Measurements from ENCODE around the gene CCBE1. TPM values are rescaled to one million over a fixed set of nuclear protein-coding genes. Genes with fewer than 3 reads are reported as not detected.

CCBE1 gene
- total RNA-seq, 1 donor from 2014 or later, result 4.1 TPM

GRCh38 chr18:59623456-59624368 lies 73.5 kb downstream of the CCBE1 start:
- peak overlapping the region; percentile 42 for H3K4me2 ChIP-seq (ENCODE audit: low read length)
- peaks cover 4% of the 10 kb centered on the region for H3K4me1 Mint-ChIP-seq (ENCODE audit: low read depth, unreplicated experiment)
- peaks cover 4% of the 10 kb centered on the region for H3K27me3 Mint-ChIP-seq (ENCODE audit: low read depth, unreplicated experiment)
- H3K27ac ChIP-seq (ENCODE audit: low read depth, low read length), result no peak overlapping the region
- no peak for TF ChIP-seq EZH2 (IDR thresholded peaks at IDR 0.05; ENCODE audit: insufficient read depth, low read length)
- TF ChIP-seq CTCF (IDR thresholded peaks at IDR 0.05; ENCODE audit: insufficient read depth, low read depth, low read length), result no peak
- peaks cover 2% of the 10 kb centered on the region for H3K27me3 ChIP-seq (ENCODE audit: insufficient read depth, low read length)
- no peaks in the 10 kb centered on the region for H3K9me3 ChIP-seq (ENCODE audit: insufficient read depth, low read depth, low read length)
- no peaks in the 10 kb centered on the region for H3K36me3 ChIP-seq (ENCODE audit: insufficient read depth, low read length)
- H3K4me3 ChIP-seq (ENCODE audit: insufficient read depth, low read depth, low read length), result no peak overlapping the region
- no peak overlapping the region for H3K27ac Mint-ChIP-seq (ENCODE audit: unreplicated experiment)
- peaks cover 30% of the 10 kb centered on the region for H4K20me1 ChIP-seq (ENCODE audit: insufficient read depth, low read length)
- no peaks in the 10 kb centered on the region for H3K79me2 ChIP-seq (ENCODE audit: insufficient read depth, low read length)
- DNase-seq (ENCODE audit: low read depth) (peak; percentile 83), FAIRE-seq (peak; percentile 23)
- peaks cover 13% of the 10 kb centered on the region for H3K4me1 ChIP-seq (ENCODE audit: insufficient read depth, low read length)
- H2AFZ ChIP-seq (ENCODE audit: low read depth, low read length), result no peak overlapping the region
- H3K9ac ChIP-seq (ENCODE audit: low read length), result no peak overlapping the region
- peaks cover under 1% of the 10 kb centered on the region for H3K9me3 Mint-ChIP-seq (ENCODE audit: unreplicated experiment)
- no peak overlapping the region for H3K4me3 Mint-ChIP-seq (ENCODE audit: unreplicated experiment)
- H3K36me3 Mint-ChIP-seq (ENCODE audit: low read depth, unreplicated experiment), result no peaks in the 10 kb centered on the region

- H3K27ac Mint-ChIP-seq (ENCODE audit: unreplicated experiment), result no peak overlapping the region
- peaks cover 5% of the 10 kb centered on the region for H3K27me3 Mint-ChIP-seq (ENCODE audit: low read depth, unreplicated experiment)
- Histone ChIP-seq H3K4me2 (ENCODE audit: low read length) (no peak overlapping the region), H2AFZ (ENCODE audit: low read depth, low read length) (no peak overlapping the region), H3K27me3 (ENCODE audit: insufficient read depth, low read length) (peaks cover 2% of the 10 kb centered on the region), H3K9ac (ENCODE audit: low read length) (no peak overlapping the region), H3K36me3 (ENCODE audit: insufficient read depth, low read length) (no peaks in the 10 kb centered on the region), H3K79me2 (ENCODE audit: insufficient read depth, low read length) (no peaks in the 10 kb centered on the region), H3K9me3 (ENCODE audit: insufficient read depth, low read depth, low read length) (no peaks in the 10 kb centered on the region), H3K27ac (ENCODE audit: low read depth, low read length) (no peak overlapping the region), H3K4me3 (ENCODE audit: insufficient read depth, low read depth, low read length) (no peak overlapping the region), H3K4me1 (ENCODE audit: insufficient read depth, low read length) (peaks cover 13% of the 10 kb centered on the region), H4K20me1 (ENCODE audit: insufficient read depth, low read length) (peaks cover 23% of the 10 kb centered on the region)
- FAIRE-seq (no peak), DNase-seq (ENCODE audit: low read depth) (no peak)
- no peaks in the 10 kb centered on the region for H3K9me3 Mint-ChIP-seq (ENCODE audit: unreplicated experiment)
- no peaks in the 10 kb centered on the region for H3K36me3 Mint-ChIP-seq (ENCODE audit: low read depth, unreplicated experiment)
- H3K4me3 Mint-ChIP-seq (ENCODE audit: unreplicated experiment), result no peak overlapping the region
- no peak for TF ChIP-seq EZH2 (IDR thresholded peaks at IDR 0.05; ENCODE audit: insufficient read depth, low read length)
- TF ChIP-seq CTCF (IDR thresholded peaks at IDR 0.05; ENCODE audit: insufficient read depth, low read depth, low read length), result no peak
- H3K4me1 Mint-ChIP-seq (ENCODE audit: low read depth, unreplicated experiment), result peaks cover 4% of the 10 kb centered on the region
These were observed 76.2 kb downstream of the CCBE1 start for GRCh38 chr18:59621027-59621426.

GRCh38 chr18:59620381-59620780 lies 76.8 kb downstream of the CCBE1 start:
- TF ChIP-seq EZH2 (IDR thresholded peaks at IDR 0.05; ENCODE audit: insufficient read depth, low read length), result no peak
- no peak for TF ChIP-seq CTCF (IDR thresholded peaks at IDR 0.05; ENCODE audit: insufficient read depth, low read depth, low read length)
- Mint-ChIP-seq H3K27me3 (ENCODE audit: low read depth, unreplicated experiment) (peaks cover 6% of the 10 kb centered on the region), H3K27ac (ENCODE audit: unreplicated experiment) (no peak overlapping the region), H3K4me3 (ENCODE audit: unreplicated experiment) (no peak overlapping the region), H3K9me3 (ENCODE audit: unreplicated experiment) (no peaks in the 10 kb centered on the region), H3K36me3 (ENCODE audit: low read depth, unreplicated experiment) (no peaks in the 10 kb centered on the region), H3K4me1 (ENCODE audit: low read depth, unreplicated experiment) (peaks cover 4% of the 10 kb centered on the region)
- Histone ChIP-seq H2AFZ (ENCODE audit: low read depth, low read length) (no peak overlapping the region), H3K4me2 (ENCODE audit: low read length) (no peak overlapping the region), H3K27ac (ENCODE audit: low read depth, low read length) (no peak overlapping the region), H3K9ac (ENCODE audit: low read length) (no peak overlapping the region), H3K4me1 (ENCODE audit: insufficient read depth, low read length) (peaks cover 13% of the 10 kb centered on the region), H3K36me3 (ENCODE audit: insufficient read depth, low read length) (no peaks in the 10 kb centered on the region), H3K27me3 (ENCODE audit: insufficient read depth, low read length) (peaks cover 2% of the 10 kb centered on the region), H3K9me3 (ENCODE audit: insufficient read depth, low read depth, low read length) (no peaks in the 10 kb centered on the region), H3K79me2 (ENCODE audit: insufficient read depth, low read length) (no peaks in the 10 kb centered on the region), H4K20me1 (ENCODE audit: insufficient read depth, low read length) (peaks cover 23% of the 10 kb centered on the region), H3K4me3 (ENCODE audit: insufficient read depth, low read depth, low read length) (no peak overlapping the region)
- no peak for DNase-seq (ENCODE audit: low read depth)
- FAIRE-seq, result no peak
